Fibroblast of villous mesenchyme (primary cell): ENCODE data around the gene BCAP29. TPM values are rescaled to one million over a fixed set of nuclear protein-coding genes. Genes with fewer than 3 reads are reported as not detected.
"Not testable (repeated sequence)": the region's sequence is repeated elsewhere in the genome, so short reads cannot be mapped to it uniquely, and the experiment has no call there.

Experiments used
- DNase-seq: peaks from one replicate; pipeline ENCODE4 v3.0.0-alpha.2; 2010; ENCODE audit warnings: low read depth
- H3K4me3 ChIP-seq: 2 replicates; pipeline ENCODE4 v1.5.1; 2011; ENCODE audit warnings: low read depth, mild to moderate bottlenecking, low read length
- CTCF ChIP-seq: IDR thresholded peaks from 2 replicates; pipeline ENCODE4 v1.5.1; 2012; ENCODE audit warnings: low read depth, mild to moderate bottlenecking, low read length; ENCODE audit not compliant: insufficient read depth
- total RNA-seq: library from RNA; depleted of rRNA; stranded (reverse); fragments of >200 nt; gene quantifications from 2 replicates; pipeline ENCODE4 v1.2.3, GENCODE V29; 2012

The BCAP29 gene
- total RNA-seq, 1 donor, result 62.2 TPM

- TF ChIP-seq CTCF, result no peak
- no peak for DNase-seq
- H3K4me3 ChIP-seq, result no peak overlapping the region
These were observed 51.8 kb downstream of the BCAP29 start for GRCh38 chr7:107631588-107632491.

GRCh38 chr7:107632492-107632865 lies 52.4 kb downstream of the BCAP29 start:
- no peak for DNase-seq
- no peak overlapping the region for H3K4me3 ChIP-seq
- TF ChIP-seq CTCF, result no peak

DNA sequence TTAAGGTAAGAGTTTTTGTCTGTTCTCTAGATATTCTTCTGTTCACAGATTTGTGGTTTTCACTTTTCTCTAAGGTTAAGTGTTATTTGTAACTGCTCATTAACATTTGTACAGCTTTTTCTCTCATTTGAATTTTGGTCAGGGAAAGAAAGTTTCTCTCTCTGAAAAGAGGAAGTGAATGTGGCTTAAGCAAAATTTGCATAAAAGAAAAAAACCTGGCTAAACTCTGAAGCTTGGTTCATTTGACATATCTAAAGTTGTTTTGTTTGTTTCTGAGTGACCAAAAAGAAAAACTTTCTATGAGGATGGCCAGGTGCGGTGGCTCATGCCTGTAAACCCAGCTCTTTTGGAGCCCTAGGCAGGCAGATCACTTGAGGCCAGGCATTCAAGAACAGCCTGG lies 58.5 kb downstream of the BCAP29 start:
- DNase-seq, result no peak
- TF ChIP-seq CTCF, result no peak
- H3K4me3 ChIP-seq, result no peak overlapping the region

DNA sequence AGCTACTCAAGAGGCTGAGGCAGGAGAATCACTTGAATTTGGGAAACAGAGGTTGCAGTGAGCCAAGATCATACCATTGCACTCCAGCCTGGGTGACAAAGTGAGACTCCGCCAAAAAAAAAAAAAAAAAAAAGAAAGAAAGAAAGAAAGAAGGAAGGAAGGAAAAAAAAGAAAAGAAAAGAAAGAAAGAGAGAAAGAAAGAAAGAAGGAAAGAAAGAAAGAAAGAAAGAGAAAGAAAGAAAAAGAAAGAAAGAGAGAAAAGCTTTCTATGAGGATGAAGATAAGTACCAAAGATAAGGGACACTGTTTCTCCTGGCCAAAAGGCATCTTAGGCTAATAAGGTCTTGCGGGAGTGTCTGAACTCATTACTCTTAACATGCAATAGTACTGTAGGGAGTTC lies 59.0 kb downstream of the BCAP29 start:
- H3K4me3 ChIP-seq, DNase-seq: not testable (repeated sequence)

GRCh38 chr7:107641676-107642075 lies 61.6 kb downstream of the BCAP29 start:
- TF ChIP-seq CTCF, result no peak
- no peak overlapping the region for H3K4me3 ChIP-seq
- no peak for DNase-seq

- TF ChIP-seq CTCF, result no peak
- no peak for DNase-seq
- no peak overlapping the region for H3K4me3 ChIP-seq
These were observed 62.5 kb downstream of the BCAP29 start for GRCh38 chr7:107642501-107642900.

DNA sequence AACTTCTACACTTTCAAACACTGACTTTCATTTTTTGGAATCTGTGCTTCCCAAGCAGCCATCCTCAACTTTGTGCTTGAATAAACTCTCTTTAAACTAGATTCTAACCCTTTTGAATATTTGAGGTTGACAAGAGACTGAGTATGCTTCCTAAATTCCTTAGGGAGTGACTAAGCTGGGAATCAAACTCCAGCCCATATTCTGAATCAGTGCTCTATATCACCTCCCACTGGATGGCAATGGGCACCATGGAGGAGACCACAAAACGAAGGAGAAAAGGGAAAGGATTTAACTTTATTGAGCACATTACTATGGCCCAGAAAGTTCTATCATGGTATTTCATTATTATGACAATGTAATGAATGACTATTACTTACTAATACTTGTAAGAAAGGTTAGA lies 63.4 kb downstream of the BCAP29 start:
- peak; percentile 23 for DNase-seq
- TF ChIP-seq CTCF, result peak; percentile 27
- H3K4me3 ChIP-seq, result no peak overlapping the region
